Eye (tissue), 1 donor: ENCODE data around the gene DBR1.

Experiments used
- DNase-seq: peaks from one replicate; pipeline ENCODE4 v3.0.0-alpha.2; 2015

DBR1 gene

GRCh38 chr3:138119423-138119766 lies 55.3 kb downstream of the DBR1 start:
- DNase-seq, result no peak

GRCh38 chr3:138118612-138119422 lies 55.9 kb downstream of the DBR1 start:
- peak; percentile 87 for DNase-seq

GRCh38 chr3:138114988-138115971 lies 59.4 kb downstream of the DBR1 start, which contains the start of gene DZIP1L:
Gene DZIP1L, minus strand, starts transcription at chr3:138115608. Its CDS starts 11,637 bp downstream, at chr3:138103971.
- DNase-seq, result peak; percentile 88

- DNase-seq, result no peak
Observed at GRCh38 chr3:138114431-138114918, 60.2 kb downstream of the DBR1 start.

GRCh38 chr3:138113326-138113725 lies 61.4 kb downstream of the DBR1 start:
- DNase-seq, result peak; percentile 19

GRCh38 chr3:138112362-138112761 lies 62.4 kb downstream of the DBR1 start:
- DNase-seq, result no peak
